Activated naive CD4-positive, alpha-beta T cell treated with anti-CD3 and anti-CD28 coated beads, Interleukin-2, amount 50 U/mL, for 72 hours (primary cell): ENCODE results near the gene C15orf62. TPM values are rescaled to one million over a fixed set of nuclear protein-coding genes. Genes with fewer than 3 reads are reported as not detected.

Experiments
- ATAC-seq, 2 donors: fragments of 150-1000 bp; cut with Tn5 transposase; 2 replicates each; pipeline ENCODE4 v1.10.0; 2021; ENCODE audit warnings: mild to moderate bottlenecking in 2 of 2, moderate library complexity in 2 of 2
- DNase-seq, 2 donors: peaks; one replicate each; pipeline ENCODE4 v3.0.0; 2021 to 2022; ENCODE audit warnings: low spot score in 2 of 2
- H3K27ac Mint-ChIP-seq, 2 donors: one replicate each; pipeline ENCODE4 v1.8.0; 2022; ENCODE audit warnings: mild to moderate bottlenecking in 2 of 2, mixed read lengths in 2 of 2
- H3K36me3 Mint-ChIP-seq, 2 donors: one replicate each; pipeline ENCODE4 v1.8.0; 2022; ENCODE audit warnings: mixed read lengths in 2 of 2
- H3K9me3 Mint-ChIP-seq, 2 donors: one replicate each; pipeline ENCODE4 v1.8.0; 2022; ENCODE audit warnings: mixed read lengths in 2 of 2
- total RNA-seq, 2 donors: library from RNA; stranded (reverse); gene quantifications; one replicate each; pipeline ENCODE4 v1.2.3, GENCODE V29; 2022

The C15orf62 gene
- total RNA-seq, 2 donors from 2014 or later, result 0.52 to 2.0 TPM

- no peaks in the 10 kb centered on the region for H3K9me3 Mint-ChIP-seq
- no peak for ATAC-seq
- H3K27ac Mint-ChIP-seq, result no peak overlapping the region
- H3K36me3 Mint-ChIP-seq, result no peaks in the 10 kb centered on the region
- DNase-seq, result no peak
Measured at GRCh38 chr15:40821195-40821594, 51.4 kb downstream of the C15orf62 start.

Other genes with a start within 250 kb of the C15orf62 start
- 10 to 100 TPM; 24.1 to 25.0 TPM for gene CCDC32, start 204.9 kb upstream of the C15orf62 start, total RNA-seq
- gene RPUSD2, start 200.7 kb upstream of the C15orf62 start, total RNA-seq, result 10 to 100 TPM; 10.1 to 12.7 TPM
- gene KNL1, start 175.7 kb upstream of the C15orf62 start, total RNA-seq, result 10 to 100 TPM; 29.0 to 36.9 TPM
- gene RAD51, start 74.8 kb upstream of the C15orf62 start, total RNA-seq, result 10 to 100 TPM; 39.5 to 79.9 TPM
- gene RMDN3, start 14.7 kb upstream of the C15orf62 start, total RNA-seq, result 10 to 100 TPM; 18.5 to 23.1 TPM
- gene GCHFR, start 5.9 kb upstream of the C15orf62 start, total RNA-seq, result 10 to 100 TPM; 15.9 to 72.6 TPM
- 10 to 100 TPM; 24.6 to 26.6 TPM for gene ZFYVE19, start 37.1 kb downstream of the C15orf62 start, total RNA-seq
- gene DNAJC17, start 37.5 kb downstream of the C15orf62 start, total RNA-seq, result 10 to 100 TPM; 20.2 to 36.1 TPM
- not detected for gene PPP1R14D, start 58.7 kb downstream of the C15orf62 start, total RNA-seq
- gene SPINT1, start 74.1 kb downstream of the C15orf62 start, total RNA-seq, result 1 to 10 TPM; 6.9 to 10.0 TPM
- gene RHOV, start 104.3 kb downstream of the C15orf62 start, total RNA-seq, result under 1 TPM in 1 of 2 donors, not detected in 1; 0.72 TPM
- 1 to 10 TPM; 7.2 to 8.4 TPM for gene VPS18, start 124.5 kb downstream of the C15orf62 start, total RNA-seq
- under 1 TPM in 1 of 2 donors, not detected in 1; 0.16 TPM for gene DLL4, start 159.4 kb downstream of the C15orf62 start, total RNA-seq
- 10 to 100 TPM; 12.9 to 16.3 TPM for gene CHAC1, start 183.5 kb downstream of the C15orf62 start, total RNA-seq